GM10266 (cell line): ENCODE data around the gene CAMK2D.

Experiments used
- DNase-seq: peaks from one replicate; pipeline ENCODE4 v3.0.0; 2012; ENCODE audit errors: extremely low spot score
- CTCF ChIP-seq: IDR thresholded peaks from 2 replicates; pipeline ENCODE4 v1.5.1; 2012; ENCODE audit warnings: mild to moderate bottlenecking, low read depth; ENCODE audit not compliant: control insufficient read depth, insufficient read depth; ENCODE audit errors: missing control alignments

CAMK2D gene

GRCh38 chr4:113478032-113478431 lies 283.5 kb downstream of the CAMK2D start:
- no peak for DNase-seq
- TF ChIP-seq CTCF: no peak

GRCh38 chr4:113476800-113477199 lies 284.7 kb downstream of the CAMK2D start:
- no peak for DNase-seq
- no peak for TF ChIP-seq CTCF

- no peak for DNase-seq
- TF ChIP-seq CTCF: no peak
Observed at GRCh38 chr4:113474017-113474416, 287.5 kb downstream of the CAMK2D start.

GRCh38 chr4:113472864-113473263 lies 288.7 kb downstream of the CAMK2D start:
- TF ChIP-seq CTCF: no peak
- DNase-seq: no peak

GRCh38 chr4:113471146-113471860 lies 290.2 kb downstream of the CAMK2D start:
- DNase-seq: no peak

GRCh38 chr4:113469926-113470325 lies 291.6 kb downstream of the CAMK2D start:
- DNase-seq: no peak
- TF ChIP-seq CTCF: no peak

More at GRCh38 chr4:113471146-113471860, 290.2 kb downstream of the CAMK2D start:
- no peak for TF ChIP-seq CTCF

GRCh38 chr4:113469023-113469390 lies 292.5 kb downstream of the CAMK2D start:
- TF ChIP-seq CTCF: no peak
- no peak for DNase-seq
